B cell (primary cell): ENCODE results near the gene NOL6. TPM values are rescaled to one million over a fixed set of nuclear protein-coding genes. Genes with fewer than 3 reads are reported as not detected.
A peak's percentile ranks its signal among the peaks of the same experiment; 100 is the strongest.

Source experiments
- ATAC-seq: fragments of 200-7000 bp; cut with Tn5 transposase; one replicate; pipeline ENCODE4 v1.10.0; 2021; ENCODE audit warnings: low read depth, mild to moderate bottlenecking, moderate number of reproducible peaks, moderate library complexity
- CTCF ChIA-PET: fragments of 350-600 bp; sonication (Branson Sonifier 250); formaldehyde crosslinking; loops from one replicate; lab custom pipeline; 2021; ENCODE audit warnings: antibody characterized with exemption, inconsistent platforms; lab: Charles Lee
- POLR2A ChIA-PET: fragments of 350-600 bp; sonication (Branson Sonifier 250); formaldehyde crosslinking; loops from one replicate; lab custom pipeline; 2021; ENCODE audit warnings: antibody characterized with exemption; lab: Charles Lee
- DNase-seq: peaks from one replicate; pipeline ENCODE4 v3.0.0; 2013
- H2AFZ ChIP-seq: 2 replicates; pipeline ENCODE4 v1.6.1; 2012; ENCODE audit warnings: mild to moderate bottlenecking, low read depth, low read length; ENCODE audit not compliant: insufficient read depth, poor library complexity, severe bottlenecking
- H3K27ac ChIP-seq, 2 donors: 1 replicate in 1 of 2; 2 replicates in 1 of 2; pipeline ENCODE4 v1.5.1; 2012 to 2013; ENCODE audit warnings: low read length in 2 of 2, mild to moderate bottlenecking in 2 of 2, moderate library complexity in 1 of 2
- H3K27me3 ChIP-seq, 4 experiments: fragments of 200-600 bp in 1 of 4; sonication (generic) in 1 of 4; replicated peaks in 1 of 4; 1 replicate in 2 of 4; 2 replicates in 2 of 4; pipeline versions ENCODE4 v1.6.1 to v1.7.0; 2013 to 2016; ENCODE audit warnings: low read length in 3 of 4, mild to moderate bottlenecking in 2 of 4, mixed read lengths in 1 of 4, moderate library complexity in 1 of 4; ENCODE audit not compliant: insufficient read depth in 4 of 4, control insufficient read depth in 3 of 4; ENCODE audit errors: control extremely low read depth in 1 of 4
- H3K36me3 ChIP-seq, 2 experiments: replicated peaks in 1 of 2; 1 replicate in 1 of 2; 2 replicates in 1 of 2; pipeline versions ENCODE4 v1.6.1 to v1.7.1; 2013; ENCODE audit warnings: low read length in 1 of 2; ENCODE audit not compliant: insufficient read depth in 2 of 2, control insufficient read depth in 1 of 2; ENCODE audit errors: control extremely low read depth in 1 of 2, extremely low read depth in 1 of 2
- H3K4me1 ChIP-seq, 2 donors: fragments of 200-600 bp in 1 of 2; sonication (generic) in 1 of 2; 1 replicate in 1 of 2; 2 replicates in 1 of 2; pipeline versions ENCODE4 v1.5.1 to v1.6.1; 2013 to 2017; ENCODE audit warnings: low read length in 2 of 2; ENCODE audit not compliant: control insufficient read depth in 2 of 2, insufficient read depth in 2 of 2
- H3K4me2 ChIP-seq: replicated peaks from 2 replicates; pipeline ENCODE3; 2012; ENCODE audit warnings: mild to moderate bottlenecking, low read depth, low read length; ENCODE audit not compliant: poor library complexity, severe bottlenecking
- H3K4me3 ChIP-seq, 5 experiments: fragments of 200-600 bp in 1 of 5; sonication (generic) in 1 of 5; 1 replicate in 3 of 5; 2 replicates in 2 of 5; pipeline versions ENCODE4 v1.5.1 to v1.7.0; 2011 to 2016; ENCODE audit warnings: low read length in 4 of 5, mild to moderate bottlenecking in 4 of 5, low read depth in 2 of 5, control low read depth in 1 of 5, moderate library complexity in 1 of 5; ENCODE audit not compliant: insufficient read depth in 1 of 5; ENCODE audit errors: control extremely low read depth in 1 of 5, extremely low read depth in 1 of 5
- H3K79me2 ChIP-seq: fragments of 200-600 bp; sonication (generic); one replicate; pipeline ENCODE4 v1.6.0; 2016; ENCODE audit warnings: low read length; ENCODE audit not compliant: control insufficient read depth, insufficient read depth
- H3K9ac ChIP-seq: fragments of 200-600 bp; sonication (generic); 2 replicates; pipeline ENCODE4 v1.6.1; 2017; ENCODE audit warnings: mild to moderate bottlenecking, low read length, moderate library complexity
- H3K9me3 ChIP-seq, 3 donors: one replicate each; pipeline versions ENCODE4 v1.6.1 to v1.7.1; 2013; ENCODE audit warnings: low read length in 2 of 3; ENCODE audit not compliant: control insufficient read depth in 2 of 3, insufficient read depth in 1 of 3; ENCODE audit errors: control extremely low read depth in 1 of 3
- H4K20me1 ChIP-seq: 2 replicates; pipeline ENCODE4 v1.6.0; 2012; ENCODE audit warnings: mild to moderate bottlenecking, low read length; ENCODE audit not compliant: insufficient read depth, control insufficient read depth, poor library complexity, severe bottlenecking
- H3K27ac Mint-ChIP-seq: one replicate; pipeline ENCODE4 v1.8.0; 2021; ENCODE audit warnings: mixed read lengths
- H3K27me3 Mint-ChIP-seq: one replicate; pipeline ENCODE4 v1.8.0; 2021; ENCODE audit warnings: mixed read lengths
- H3K4me1 Mint-ChIP-seq: one replicate; pipeline ENCODE4 v1.8.0; 2021; ENCODE audit warnings: mixed read lengths
- H3K4me3 Mint-ChIP-seq: one replicate; pipeline ENCODE4 v1.8.0; 2021; ENCODE audit warnings: mixed read lengths
- H3K9me3 Mint-ChIP-seq: one replicate; pipeline ENCODE4 v1.8.0; 2022; ENCODE audit warnings: mixed read lengths; ENCODE audit not compliant: insufficient read depth
- CTCF ChIP-seq: fragments of 200-600 bp; IDR thresholded peaks from one replicate; pipeline ENCODE4 v1.8.0; 2022; ENCODE audit warnings: antibody characterized with exemption, mild to moderate bottlenecking
- EZH2 ChIP-seq: IDR thresholded peaks from 2 replicates; pipeline ENCODE4 v1.6.1; 2012; ENCODE audit warnings: borderline replicate concordance, low read depth, mild to moderate bottlenecking, moderate library complexity, low read length; ENCODE audit not compliant: insufficient read depth, poor library complexity, severe bottlenecking
- WGBS: methylation state at CpG from one replicate; pipeline ENCODE4 v1.1.5; 2013; ENCODE audit warnings: missing lambda C conversion rate; ENCODE audit not compliant: insufficient coverage; 5-methylcytosine and 5-hydroxymethylcytosine counted together
- intact Hi-C: fragments of 100-400 bp; cut with micrococcal nuclease; formaldehyde crosslinking; loops from one replicate; pipeline ENCODE4 v1.10.0; 2022
- polyA plus RNA-seq: library from polyadenylated mRNA; depleted of rRNA; stranded (reverse); fragments of >200 nt; gene quantifications from 2 replicates; pipeline ENCODE4 v1.2.3, GENCODE V29; 2012
- total RNA-seq, 2 donors: library from RNA; stranded (reverse); fragments of 120-200 nt in 1 of 2; gene quantifications; 1 replicate in 1 of 2; 2 replicates in 1 of 2; pipeline versions ENCODE4 v1.2.3 to v1.2.4, GENCODE V29; 2013 to 2022

Gene NOL6
- total and polyA plus RNA-seq, 2 donors (not counting 1 experiment from before 2014, with no cell fraction given), result 31.8 to 40.1 TPM

- Histone ChIP-seq H3K9me3 (no peaks in the 10 kb centered on the region), H3K36me3 (no peaks in the 10 kb centered on the region), H2AFZ (peak overlapping the region; percentile 97), H3K9ac (peak overlapping the region; percentile 84), H3K4me3 (peak overlapping the region; percentile 38 to 84 (median 61)), H3K27ac (peak overlapping the region in 1 of 2 donors; percentile 25), H3K79me2 (no peaks in the 10 kb centered on the region), H4K20me1 (no peaks in the 10 kb centered on the region), H3K4me2 (peak overlapping the region; percentile 86), H3K27me3 (peaks cover 0 to 10% (median 1%) of the 10 kb centered on the region in 4 experiments), H3K4me1 (no peaks in the 10 kb centered on the region)
- ATAC-seq (peak; percentile 43), DNase-seq (peak; percentile 43)
- no peaks in the 10 kb centered on the region for H3K9me3 Mint-ChIP-seq
- ChIA-PET CTCF (no interaction called here), POLR2A (no interaction called here)
- TF ChIP-seq EZH2, result no peak
- TF ChIP-seq CTCF, result no peak
- whole genome bisulfite sequencing, result under 1% methylated on average over 28 of the region's 32 CpGs
- peaks cover 5% of the 10 kb centered on the region for H3K4me1 Mint-ChIP-seq
- intact Hi-C loops, result no loop called here
- H3K4me3 Mint-ChIP-seq, result peak overlapping the region; percentile 94
- H3K27me3 Mint-ChIP-seq, result peaks cover 8% of the 10 kb centered on the region
- peak overlapping the region; percentile 46 for H3K27ac Mint-ChIP-seq
Measured at GRCh38 chr9:33510262-33511183, 36.8 kb upstream of the NOL6 start.
